DND-41 (cell line): Measurements from ENCODE around the gene GPC3.

Experiments used
- ATAC-seq: fragments of 200-7000 bp; cut with Tn5 transposase; 3 replicates; pipeline ENCODE4 v1.9.1; 2021; ENCODE audit warnings: low read depth; ENCODE audit not compliant: insufficient read depth
- DNase-seq: peaks from one replicate; pipeline ENCODE4 v3.0.0-alpha.2; 2020
- H2AFZ ChIP-seq: 2 replicates; pipeline ENCODE4 v1.6.0; 2012; ENCODE audit warnings: low read depth, low read length
- H3K27ac ChIP-seq: 2 replicates; pipeline ENCODE4 v1.5.1; 2012; ENCODE audit warnings: low read length, inconsistent platforms
- H3K27me3 ChIP-seq: fragments of 200-600 bp; sonication (generic); 2 replicates; pipeline ENCODE4 v1.6.0; 2012; ENCODE audit warnings: low read length, mild to moderate bottlenecking, inconsistent platforms; ENCODE audit not compliant: insufficient read depth, poor library complexity
- H3K36me3 ChIP-seq: 2 replicates; pipeline ENCODE4 v1.5.1; 2012; ENCODE audit warnings: low read length, inconsistent platforms; ENCODE audit not compliant: insufficient read depth
- H3K4me1 ChIP-seq: 2 replicates; pipeline ENCODE4 v1.5.1; 2012; ENCODE audit warnings: mild to moderate bottlenecking, low read length; ENCODE audit not compliant: insufficient read depth
- H3K4me2 ChIP-seq: 2 replicates; pipeline ENCODE4 v1.6.0; 2012; ENCODE audit warnings: mild to moderate bottlenecking, moderate library complexity, low read length, inconsistent platforms; ENCODE audit not compliant: insufficient read depth
- H3K4me3 ChIP-seq, 2 experiments: fragments of 200-600 bp in 1 of 2; shearing (Covaris generic) in 1 of 2; 2 replicates each; pipeline ENCODE4 v1.5.1; 2012 to 2016; ENCODE audit warnings: inconsistent platforms in 2 of 2, low read length in 2 of 2, mild to moderate bottlenecking in 2 of 2, low read depth in 1 of 2, moderate library complexity in 1 of 2
- H3K79me2 ChIP-seq: 2 replicates; pipeline ENCODE4 v1.6.0; 2012; ENCODE audit warnings: low read length, inconsistent platforms; ENCODE audit not compliant: insufficient read depth
- H3K9ac ChIP-seq: 2 replicates; pipeline ENCODE4 v1.6.0; 2012; ENCODE audit warnings: low read depth, mild to moderate bottlenecking, inconsistent platforms, low read length, moderate library complexity
- H3K9me3 ChIP-seq: 2 replicates; pipeline ENCODE4 v1.5.1; 2012; ENCODE audit warnings: low read length, moderate library complexity, mild to moderate bottlenecking, inconsistent platforms; ENCODE audit not compliant: insufficient read depth, severe bottlenecking
- H4K20me1 ChIP-seq: 2 replicates; pipeline ENCODE4 v1.6.0; 2012; ENCODE audit warnings: low read length; ENCODE audit not compliant: insufficient read depth
- CTCF ChIP-seq: IDR thresholded peaks from 2 replicates; pipeline ENCODE4 v1.5.1; 2012; ENCODE audit warnings: borderline replicate concordance, low read length, moderate library complexity, mild to moderate bottlenecking; ENCODE audit not compliant: poor library complexity, severe bottlenecking; ENCODE audit errors: extremely low read depth
- EZH2 ChIP-seq: IDR thresholded peaks from 3 replicates; pipeline ENCODE4 v1.6.1; 2012; ENCODE audit warnings: borderline replicate concordance, low read depth, mild to moderate bottlenecking, moderate library complexity, low read length, inconsistent platforms; ENCODE audit not compliant: severe bottlenecking

Gene GPC3

GRCh38 chrX:133490955-133491354, 494.4 kb downstream of the GPC3 start:
- Histone ChIP-seq H3K27ac (no peak overlapping the region), H3K9me3 (no peaks in the 10 kb centered on the region), H3K4me1 (no peaks in the 10 kb centered on the region), H3K9ac (no peak overlapping the region), H3K4me2 (no peak overlapping the region), H3K27me3 (no peaks in the 10 kb centered on the region), H4K20me1 (no peaks in the 10 kb centered on the region), H3K79me2 (no peaks in the 10 kb centered on the region), H3K36me3 (no peaks in the 10 kb centered on the region), H3K4me3 (no peak overlapping the region), H2AFZ (no peak overlapping the region)
- DNase-seq = no peak
- ATAC-seq = no peak
- no peak for TF ChIP-seq EZH2
- no peak for TF ChIP-seq CTCF
